HL-60 (cell line): ENCODE results near the gene KRT35.

Experiments
- CTCF ChIP-seq: IDR thresholded peaks from one replicate; pipeline ENCODE4 v1.5.1; 2011; ENCODE audit warnings: low read length, control low read depth, inconsistent platforms; ENCODE audit not compliant: insufficient read depth
- GABPA ChIP-seq: IDR thresholded peaks from 2 replicates; pipeline ENCODE4 v1.6.1; 2012; ENCODE audit warnings: low read depth
- POLR2AphosphoS5 ChIP-seq: IDR thresholded peaks from 2 replicates; pipeline ENCODE4 v1.6.1; 2012; ENCODE audit warnings: low read depth
- REST ChIP-seq: IDR thresholded peaks from 2 replicates; pipeline ENCODE4 v1.6.1; 2012; ENCODE audit warnings: low read depth; ENCODE audit not compliant: insufficient replicate concordance
- SPI1 ChIP-seq: IDR thresholded peaks from 2 replicates; pipeline ENCODE4 v1.6.1; 2012; ENCODE audit warnings: low read depth, mild to moderate bottlenecking, borderline replicate concordance

GRCh38 chr17:41442739-41443138 is 38.2 kb downstream of the KRT35 start:
- TF ChIP-seq CTCF: no peak
- no peak for TF ChIP-seq REST
- TF ChIP-seq POLR2AphosphoS5: no peak
- no peak for TF ChIP-seq GABPA
- no peak for TF ChIP-seq SPI1
